HG03039 (cell line): ENCODE measurements around the gene OLFML2A.
"Not testable (repeated sequence)": the region's sequence is repeated elsewhere in the genome, so short reads cannot be mapped to it uniquely, and the experiment has no call there.

Source experiments
- ATAC-seq: cut with Tn5 transposase; IDR thresholded peaks from one replicate; pipeline ENCODE4 v1.9.1; 2021; ENCODE audit warnings: mild to moderate bottlenecking, moderate library complexity; ENCODE audit not compliant: unreplicated experiment

Gene OLFML2A

DNA sequence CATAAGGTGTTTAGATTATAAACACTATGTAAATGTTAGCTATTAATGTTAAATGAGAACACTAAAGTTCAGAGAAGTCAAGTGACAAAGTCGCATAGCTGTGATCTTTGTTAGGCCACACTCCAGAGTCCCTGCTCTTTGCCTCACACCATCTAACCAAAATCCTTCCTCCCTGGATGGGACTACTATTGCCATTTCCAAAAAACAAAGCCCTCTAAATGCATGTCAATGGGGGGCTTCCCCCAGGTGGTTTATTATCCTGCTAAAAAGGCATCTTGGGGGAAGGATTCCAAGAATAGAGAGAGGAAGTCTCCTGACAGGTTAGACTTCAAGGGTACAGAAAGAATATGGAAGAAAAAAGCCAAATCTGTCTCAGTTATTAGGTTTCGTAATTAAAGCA, 16.2 kb upstream of the OLFML2A start:
- ATAC-seq: no peak

DNA sequence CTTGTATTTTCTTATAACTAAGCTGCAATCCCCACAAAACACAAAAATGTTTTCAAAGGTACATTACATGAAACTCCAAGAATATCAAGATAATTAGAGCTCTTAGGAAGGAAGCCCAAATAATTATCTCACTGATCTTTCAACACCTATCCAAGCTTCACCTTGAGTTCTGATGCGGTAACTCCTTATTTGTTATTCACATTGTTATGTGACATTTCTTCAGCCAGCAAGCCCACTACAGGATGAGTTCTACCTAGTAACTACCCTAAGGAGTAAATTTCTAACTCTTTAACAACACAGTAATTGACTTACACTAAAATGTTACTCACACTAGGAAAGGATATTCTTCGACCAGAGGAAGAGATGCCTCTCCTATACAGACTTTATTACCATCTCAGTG, 15.7 kb upstream of the OLFML2A start:
- no peak for ATAC-seq

DNA sequence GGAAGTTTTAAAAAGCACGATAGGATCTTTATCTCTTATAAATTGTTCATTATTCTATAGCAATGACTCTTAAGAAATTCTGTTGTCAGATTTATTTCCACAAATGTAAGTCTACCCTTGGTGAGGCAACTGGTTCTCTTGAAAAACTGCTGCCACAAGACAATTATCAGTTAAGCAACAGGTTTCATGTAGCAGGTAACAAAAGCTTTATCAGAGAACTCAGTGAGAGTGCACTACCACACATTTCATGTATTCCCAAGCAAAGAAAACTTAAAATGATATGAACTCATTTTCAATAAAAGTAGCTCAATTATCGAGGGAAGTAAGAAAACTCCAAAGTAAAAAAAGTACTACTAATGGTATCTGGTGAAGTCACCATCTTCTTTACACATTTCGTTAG, 15.2 kb upstream of the OLFML2A start:
- no peak for ATAC-seq

DNA sequence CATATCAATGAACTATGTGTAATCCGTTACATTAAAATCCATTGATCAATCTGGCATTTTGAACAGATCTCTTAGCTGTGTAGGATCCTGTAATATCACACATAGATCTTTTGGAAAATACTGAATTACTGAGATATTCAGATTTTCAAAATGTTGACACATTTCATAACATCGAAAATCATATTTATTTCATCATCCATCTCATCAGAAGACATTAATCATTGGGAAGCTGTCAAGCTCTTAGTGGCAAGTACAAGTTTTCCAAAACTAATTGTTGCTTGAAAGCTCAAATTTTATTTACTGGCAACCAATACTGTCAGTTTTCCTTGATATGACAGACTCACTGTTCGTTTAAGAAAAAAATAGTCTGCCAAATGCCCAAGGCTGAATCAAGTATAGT, 14.3 kb upstream of the OLFML2A start:
- no peak for ATAC-seq

DNA sequence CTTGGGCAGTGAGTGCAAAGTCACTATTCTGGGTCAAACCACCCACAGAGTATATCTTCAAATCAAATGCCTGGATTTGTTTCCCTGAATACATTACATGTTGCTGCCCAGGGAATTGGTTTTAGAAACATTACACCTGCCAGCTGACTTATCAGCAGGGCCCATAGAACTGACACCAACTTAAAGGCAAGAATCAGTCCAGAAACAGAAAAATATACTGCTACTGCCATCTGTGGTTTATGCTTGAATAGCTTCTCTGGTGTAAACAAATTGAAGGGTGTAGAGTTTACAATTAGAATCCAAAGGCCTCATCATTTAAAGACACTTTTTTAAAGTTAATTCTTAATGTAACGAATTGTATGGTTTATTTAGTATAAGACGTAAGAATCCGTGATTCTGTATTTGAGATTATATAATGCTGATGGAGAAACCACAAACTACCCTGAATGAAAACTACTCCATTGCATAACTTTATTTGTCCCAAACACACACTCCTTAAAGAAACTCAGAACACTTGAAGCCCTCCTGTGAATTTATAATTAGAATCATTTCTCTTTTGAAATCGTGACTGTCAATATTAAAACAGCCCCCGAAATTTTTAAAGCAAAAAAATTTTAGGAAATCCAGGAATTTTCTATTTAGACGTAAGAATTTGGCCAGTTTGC, 12.0 kb upstream of the OLFML2A start:
- no peak for ATAC-seq

DNA sequence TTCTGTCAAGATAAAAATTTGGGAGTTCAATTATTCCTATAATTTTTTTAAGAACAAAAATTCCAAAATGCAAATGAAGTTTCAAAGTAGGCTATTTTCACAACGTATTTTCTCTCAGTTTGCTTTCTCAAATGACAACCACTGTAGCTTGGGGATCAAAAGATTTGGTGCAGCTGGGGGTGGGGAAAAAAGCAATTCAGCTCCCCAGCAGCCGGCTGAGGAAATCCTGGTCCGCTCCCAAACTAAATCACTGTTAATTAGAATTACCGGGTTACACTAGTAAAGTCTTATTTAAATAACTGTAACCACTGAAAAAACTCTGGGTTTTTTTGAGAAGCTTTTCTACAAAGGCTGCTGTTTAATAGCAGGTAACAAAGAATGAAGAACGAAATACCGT, 11.5 kb upstream of the OLFML2A start:
- no peak for ATAC-seq

DNA sequence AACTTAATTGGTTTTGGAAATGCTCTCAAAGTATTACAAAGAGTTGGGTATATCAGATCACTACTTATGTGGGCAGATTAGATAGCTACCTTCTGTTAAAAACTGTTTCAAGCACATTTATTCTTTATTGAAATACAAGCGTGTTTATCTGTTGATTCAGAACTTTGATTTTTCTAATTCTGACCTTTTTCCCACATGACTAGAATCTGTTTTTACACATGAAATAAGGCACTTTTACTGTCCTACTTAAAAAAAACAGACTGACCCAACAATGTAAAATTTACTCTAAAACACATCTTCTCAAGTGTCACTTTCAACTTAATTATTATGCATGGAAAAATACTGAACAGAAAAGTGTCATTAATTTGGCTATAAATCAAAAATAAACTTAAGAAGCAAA, 10.6 kb upstream of the OLFML2A start:
- no peak for ATAC-seq

DNA sequence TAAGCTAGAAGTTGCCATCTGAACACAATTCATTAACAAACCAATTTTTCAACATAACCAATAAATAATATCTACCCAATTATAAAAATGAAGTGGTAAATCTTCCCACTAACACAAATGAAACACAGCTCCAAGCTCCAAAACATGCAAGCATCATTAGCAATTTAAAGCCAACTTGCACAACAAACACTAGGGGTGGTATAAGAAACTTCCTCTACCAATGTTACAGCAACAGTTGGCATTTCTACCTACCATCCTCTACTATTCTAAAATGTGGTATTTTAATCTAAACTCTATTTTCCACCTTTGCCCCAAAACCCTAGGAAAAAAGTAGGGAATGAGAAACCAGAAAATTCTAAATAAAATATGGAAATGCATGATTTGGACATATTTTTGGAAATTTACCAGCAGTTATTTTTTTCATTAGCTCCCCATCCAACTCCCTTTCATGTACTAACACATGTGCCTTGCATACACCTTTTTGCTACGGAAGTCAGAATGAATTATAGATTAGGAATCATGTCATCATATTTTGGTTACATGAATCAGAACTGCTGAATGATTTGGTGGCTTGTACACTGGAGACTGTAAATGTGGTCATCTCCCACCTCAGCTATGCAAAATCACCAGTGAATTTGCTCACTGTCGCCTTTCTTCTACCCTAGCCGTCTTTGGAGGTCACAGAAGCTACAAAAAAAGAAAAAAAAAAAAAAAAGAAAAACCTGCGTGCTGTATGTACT, 9.9 kb upstream of the OLFML2A start:
- ATAC-seq: no peak

DNA sequence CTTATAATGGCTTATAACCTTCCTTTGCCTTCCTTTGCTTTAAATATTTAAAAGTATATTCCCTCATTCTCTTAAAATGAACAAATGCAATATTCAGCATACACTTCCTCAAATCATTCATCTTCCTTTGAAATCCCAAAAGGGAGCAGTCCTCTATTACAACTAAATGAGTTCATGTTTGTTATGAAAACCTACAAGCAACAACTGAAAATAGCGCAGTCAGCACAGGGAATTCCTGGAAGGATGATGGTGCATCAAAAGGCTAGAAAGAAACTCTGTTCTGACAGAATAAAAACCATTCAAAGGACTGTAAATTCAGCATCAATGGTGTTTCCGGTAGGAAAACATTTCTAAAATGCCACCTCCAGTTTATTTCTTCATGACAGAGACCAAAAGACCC, 9.1 kb upstream of the OLFML2A start:
- ATAC-seq: no peak

DNA sequence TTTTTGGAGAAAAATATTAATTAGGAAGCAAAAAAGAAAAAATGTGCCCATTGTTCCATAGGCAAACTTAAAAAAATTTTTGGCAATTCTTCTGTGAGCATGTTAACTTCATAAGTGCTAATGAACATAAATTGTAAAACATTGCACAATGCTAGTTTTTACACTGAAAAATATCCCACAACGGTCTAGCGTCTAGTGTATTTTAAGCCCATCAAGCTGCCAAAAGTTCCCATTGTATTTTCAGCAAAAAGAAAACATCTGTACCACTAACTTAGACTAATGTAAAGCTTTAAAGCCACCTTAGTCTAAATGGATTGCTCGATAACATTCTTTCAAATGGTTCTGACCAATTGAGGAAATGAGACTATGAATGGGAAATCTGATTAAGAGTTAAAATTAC, 8.6 kb upstream of the OLFML2A start:
- no peak for ATAC-seq

DNA sequence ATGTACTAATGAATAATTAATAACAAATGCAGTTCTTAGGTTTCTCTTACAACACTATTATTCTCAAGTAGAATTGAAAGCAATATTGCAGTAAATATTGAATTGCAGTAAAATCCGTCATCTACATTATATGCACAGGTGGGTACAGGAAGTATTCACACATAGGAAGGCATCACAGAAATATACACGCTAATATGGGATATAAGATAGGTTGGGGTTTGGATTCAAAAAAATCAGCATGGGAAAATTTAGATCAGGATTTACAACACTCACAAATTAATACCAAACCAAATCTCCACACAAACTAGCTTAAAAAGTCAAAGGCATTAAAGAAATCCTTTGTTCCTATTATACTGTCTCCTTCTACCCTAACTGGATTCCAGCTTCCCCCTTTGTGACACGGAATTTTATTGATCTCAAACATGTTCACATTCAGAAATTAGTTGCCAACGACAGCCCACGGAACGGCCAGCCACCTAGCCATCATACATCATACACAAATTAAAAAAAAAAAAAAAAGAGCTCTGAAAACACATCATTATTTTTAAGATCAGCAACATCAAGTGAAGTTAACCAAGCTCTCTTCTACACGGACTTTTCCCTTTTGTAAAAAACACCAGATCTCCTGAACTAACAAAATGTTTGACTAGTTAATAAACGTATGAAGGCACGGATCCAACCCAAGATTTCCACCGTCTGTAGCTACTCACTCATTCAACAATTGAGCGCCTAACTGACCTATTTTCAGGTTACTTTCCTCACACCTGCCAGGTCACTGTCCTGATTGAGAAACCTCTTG, 8.0 kb upstream of the OLFML2A start:
- no peak for ATAC-seq

DNA sequence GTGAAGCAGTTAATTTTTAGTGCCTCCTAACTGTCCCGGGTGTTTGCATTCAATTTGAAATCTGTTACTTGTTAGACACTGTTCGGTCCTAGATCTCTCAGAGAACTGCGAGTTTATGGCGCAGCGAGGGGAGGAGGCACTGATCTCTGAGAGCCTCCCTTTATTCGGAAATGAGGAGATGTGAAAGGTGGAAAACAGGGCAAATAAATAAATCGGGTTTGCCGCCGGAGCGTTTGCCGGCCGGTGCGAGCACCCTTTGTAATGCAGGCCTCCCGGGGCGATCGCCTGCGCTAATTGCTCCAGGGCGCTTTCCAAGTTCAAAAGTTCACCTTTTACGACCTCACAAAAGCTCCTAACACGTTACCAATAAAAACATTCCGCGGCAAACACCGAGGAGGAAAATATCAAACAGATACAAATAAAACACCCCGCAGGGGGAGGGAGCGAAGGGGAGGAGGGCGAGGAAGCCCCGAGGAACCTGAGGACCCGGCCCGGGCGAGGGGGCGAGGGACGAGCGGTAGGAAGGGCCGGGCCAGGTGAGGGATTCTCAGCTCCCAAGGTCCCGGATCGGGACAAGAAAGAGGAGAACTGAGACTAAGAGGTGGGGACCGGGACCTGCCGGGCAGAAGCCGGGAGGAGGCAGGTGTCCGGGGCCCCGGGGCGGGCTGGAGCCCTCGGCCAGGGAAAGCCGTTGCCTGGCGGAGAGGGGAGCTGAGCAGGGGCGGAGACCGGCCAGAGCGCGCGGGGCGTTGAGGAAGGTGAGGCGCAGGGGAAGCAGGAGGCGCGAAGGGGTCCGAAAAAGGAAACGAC, 7.2 kb upstream of the OLFML2A start:
- ATAC-seq: no peak

DNA sequence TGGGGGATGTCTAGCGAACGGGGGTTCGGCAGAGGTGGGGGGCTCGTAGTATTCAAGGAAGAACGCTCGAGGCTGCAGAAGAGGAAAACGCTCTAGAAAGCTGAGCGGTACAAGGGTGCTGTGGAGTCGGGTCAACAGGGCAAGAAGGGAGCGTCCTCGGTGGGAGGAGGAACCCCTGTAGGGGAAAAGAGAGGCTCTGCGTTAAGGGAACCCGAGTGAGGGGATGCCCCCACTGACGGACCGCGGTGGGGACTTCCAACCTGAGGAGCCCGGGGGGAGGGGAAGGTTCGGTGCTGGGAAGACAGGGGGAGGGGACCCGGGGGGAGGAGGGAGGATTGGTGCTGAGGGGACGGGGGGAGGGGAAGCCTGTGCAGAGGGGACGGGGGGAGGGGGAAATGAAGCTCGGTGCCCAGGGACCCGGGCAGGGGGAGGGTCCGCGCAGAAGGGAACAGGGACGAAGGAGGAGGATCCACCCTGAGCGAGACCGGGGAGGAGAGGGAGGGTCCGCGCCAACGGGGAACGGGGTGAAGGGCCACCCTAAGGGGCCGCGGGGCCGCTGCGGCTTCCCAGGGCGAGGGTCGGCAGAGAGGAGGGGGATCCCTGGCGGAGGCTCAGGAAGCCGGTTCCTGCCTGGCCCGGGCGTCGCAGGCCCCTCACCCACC, 6.4 kb upstream of the OLFML2A start:
- ATAC-seq: peak; percentile 1

DNA sequence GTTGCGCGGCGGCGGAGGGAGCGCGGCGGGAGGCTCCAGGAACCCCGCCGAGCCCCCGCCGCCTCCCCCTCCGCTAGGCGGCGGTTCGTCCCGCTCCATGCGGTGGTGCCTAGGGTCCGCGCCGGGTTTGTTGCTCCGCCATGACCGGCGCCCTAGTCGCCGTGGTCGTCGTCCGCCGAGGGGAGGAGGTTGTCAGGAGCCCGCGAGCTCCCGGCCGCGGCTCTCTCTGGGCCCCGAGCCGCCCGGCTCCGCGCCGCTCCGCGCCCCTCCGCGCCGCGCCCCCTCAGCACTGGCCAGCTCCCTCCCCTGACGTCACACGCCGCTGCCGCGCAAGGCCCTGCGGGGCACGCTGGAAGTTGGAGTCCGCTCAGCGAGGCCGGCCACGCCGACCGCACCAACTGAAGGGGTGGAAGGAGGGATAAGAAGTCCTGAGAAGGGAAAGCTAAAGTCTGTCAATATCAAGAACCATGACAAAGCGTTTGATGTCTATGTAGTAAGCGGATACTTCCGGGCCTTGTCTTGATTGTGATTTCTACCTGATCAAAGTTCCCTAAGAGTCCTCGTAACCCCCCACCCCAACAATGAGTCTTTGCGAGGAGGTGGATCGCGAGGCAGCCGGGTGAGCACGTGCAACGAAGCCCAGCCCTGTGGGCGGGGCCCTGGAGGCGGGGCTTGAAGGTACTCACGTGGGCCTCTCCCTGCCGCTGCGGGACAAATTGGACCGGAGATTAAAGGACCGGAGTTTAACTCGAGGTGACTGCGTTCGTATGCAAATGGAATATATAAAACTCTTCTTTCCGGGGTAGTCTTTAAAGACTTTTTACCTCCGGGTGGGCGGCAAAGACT, 5.7 kb upstream of the OLFML2A start, which contains the start of gene NR6A1:
Gene NR6A1, minus strand, starts transcription at position 291 of the 846 bp plus-strand sequence.
- peak; percentile 83 for ATAC-seq

DNA sequence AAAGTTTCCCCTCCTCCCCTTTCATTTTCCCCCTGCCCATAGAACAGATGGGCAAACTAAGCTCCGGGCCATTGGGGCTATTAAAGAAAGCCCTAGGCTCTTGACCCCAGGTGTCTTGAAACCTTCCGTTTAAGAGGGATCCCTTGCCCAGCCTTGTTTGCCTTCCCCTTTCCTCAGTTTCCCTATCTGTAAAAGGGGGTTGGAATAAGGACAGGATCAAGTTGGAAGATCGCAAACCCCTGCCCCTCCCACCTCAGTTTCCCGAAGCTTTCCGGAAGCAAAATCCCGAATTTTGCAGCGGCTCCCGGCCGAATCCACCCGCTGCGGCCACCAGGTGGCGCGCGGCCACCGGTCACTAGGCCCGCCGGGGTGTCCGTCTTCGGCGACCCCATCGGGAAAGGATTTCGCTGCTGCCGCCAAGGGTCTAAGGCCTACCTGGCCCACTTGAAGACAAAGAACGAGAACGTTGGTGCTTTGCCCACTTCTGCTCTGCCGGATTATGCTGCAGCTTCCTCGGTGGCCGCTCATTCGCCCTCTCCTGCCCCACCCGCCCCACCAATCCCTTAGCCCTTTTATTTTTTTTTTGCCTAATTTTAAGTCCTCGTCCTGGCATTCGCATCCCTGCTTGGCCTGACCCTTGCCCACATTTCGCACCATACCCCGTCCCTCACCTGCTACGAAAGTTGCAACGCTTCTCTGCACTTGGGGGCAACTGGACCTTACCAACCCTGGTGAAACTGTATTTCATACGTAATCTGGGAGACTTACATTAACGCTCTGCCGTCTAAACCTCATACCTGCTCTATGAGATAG, 4.9 kb upstream of the OLFML2A start:
- ATAC-seq: no peak

DNA sequence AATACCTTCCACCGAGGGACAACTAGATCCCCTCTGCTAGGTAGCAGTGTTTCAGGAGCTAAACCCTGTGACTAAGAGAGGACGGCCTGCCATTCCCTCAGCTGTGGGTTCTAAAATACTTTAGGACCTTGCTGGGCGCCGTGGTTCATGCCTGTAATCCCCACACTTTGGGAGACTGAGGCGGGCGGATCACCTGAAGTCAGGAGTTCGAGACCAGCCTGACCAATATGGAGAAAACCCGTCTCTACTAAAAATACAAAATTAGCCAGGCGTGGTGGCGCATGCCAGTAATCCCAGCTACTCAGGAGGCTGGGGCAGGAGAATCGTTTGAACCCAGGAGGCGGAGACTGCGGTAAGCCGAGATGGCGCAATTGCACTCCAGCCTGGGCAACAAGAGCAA, 4.1 kb upstream of the OLFML2A start:
- ATAC-seq: not testable (repeated sequence)

DNA sequence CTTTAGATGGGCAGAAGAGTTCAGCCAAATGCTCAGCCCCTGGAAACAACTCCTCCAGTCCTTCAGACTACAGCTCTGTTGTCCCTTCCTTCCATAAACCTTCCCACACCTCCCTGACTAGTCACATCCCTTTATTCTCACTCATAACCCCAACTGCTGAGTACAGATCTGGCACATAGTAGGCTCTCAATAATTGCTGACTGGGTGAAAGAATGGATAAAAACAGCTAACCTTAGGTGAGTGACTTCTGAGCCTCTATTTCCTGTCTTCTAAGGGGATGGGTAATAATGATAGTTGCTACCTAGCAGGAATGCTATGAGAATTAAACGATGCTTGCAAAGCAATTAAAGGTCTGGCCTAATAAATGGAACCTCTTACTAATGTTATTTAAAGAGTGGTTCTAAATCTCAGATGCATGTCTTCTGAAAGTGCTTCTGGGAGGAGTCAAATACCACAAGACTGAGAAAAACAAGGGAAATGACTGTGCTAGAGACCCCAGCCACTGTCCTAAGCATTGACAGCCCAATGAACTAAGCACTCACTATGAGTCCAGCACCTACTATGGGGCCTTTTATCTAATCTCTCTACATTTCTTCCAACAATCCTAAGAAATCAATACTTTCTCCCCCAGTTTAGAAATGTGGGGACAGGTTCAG, 3.3 kb upstream of the OLFML2A start:
- no peak for ATAC-seq
